ENCODE data around the gene GNAO1. TPM values are rescaled to one million over a fixed set of nuclear protein-coding genes. Genes with fewer than 3 reads are reported as not detected.
A peak's percentile ranks its signal among the peaks of the same experiment; 100 is the strongest.

The GNAO1 gene
- total and polyA plus RNA-seq, 9 of the 15 experiments (the other 6 are each of a cell fraction or from before 2014, with no cell fraction given) = 0.07 to 0.42 (median 0.08) TPM; not detected in 5

DNA sequence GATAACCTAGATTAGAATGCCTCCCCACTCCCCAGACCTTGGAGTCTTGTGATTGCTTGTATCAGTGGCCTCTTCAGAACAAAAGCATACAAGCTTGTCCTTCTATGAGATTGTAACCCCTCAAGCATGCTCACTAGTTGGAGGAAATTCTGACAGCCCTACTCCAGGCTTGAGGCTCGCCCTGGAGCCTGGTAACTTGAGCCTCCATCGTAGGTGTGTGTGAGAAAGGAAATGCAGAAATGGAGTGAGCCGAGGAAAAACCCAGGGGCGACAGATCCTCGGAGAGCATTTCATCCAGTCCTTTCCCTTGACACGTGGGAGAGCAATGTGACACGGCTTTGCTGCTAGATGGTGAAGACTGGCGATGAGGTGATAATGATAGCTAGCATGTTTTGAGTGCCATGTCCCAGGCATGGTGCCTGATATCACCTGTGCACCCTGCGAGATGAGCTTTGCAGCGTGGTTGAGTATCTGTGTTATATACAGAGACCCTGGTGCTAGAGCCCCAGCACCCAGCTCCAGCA lies 31.2 kb downstream of the GNAO1 start (continued):
- TF ChIP-seq MAFK (IDR thresholded peaks at IDR 0.05; ENCODE audit: low read length) (no peak), ZNF696 (CRISPR knock-in tag; conservative IDR thresholded peaks at IDR 0.05) (no peak), RBM22 (IDR thresholded peaks at IDR 0.05; ENCODE audit: low read depth, low read length, poor library complexity, severe bottlenecking) (no peak), MCM2 (IDR thresholded peaks at IDR 0.05; ENCODE audit: low read depth) (no peak), SPI1 (IDR thresholded peaks at IDR 0.05; ENCODE audit: borderline replicate concordance, low read depth, low read length) (no peak)
- TF ChIP-seq, protein P1, sequence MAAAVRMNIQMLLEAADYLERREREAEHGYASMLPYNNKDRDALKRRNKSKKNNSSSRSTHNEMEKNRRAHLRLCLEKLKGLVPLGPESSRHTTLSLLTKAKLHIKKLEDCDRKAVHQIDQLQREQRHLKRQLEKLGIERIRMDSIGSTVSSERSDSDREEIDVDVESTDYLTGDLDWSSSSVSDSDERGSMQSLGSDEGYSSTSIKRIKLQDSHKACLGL (CRISPR knock-in tag; IDR thresholded peaks at IDR 0.05; ENCODE audit: borderline replicate concordance, poor library complexity, severe bottlenecking) = no peak
- TF ChIP-seq, protein P2, sequence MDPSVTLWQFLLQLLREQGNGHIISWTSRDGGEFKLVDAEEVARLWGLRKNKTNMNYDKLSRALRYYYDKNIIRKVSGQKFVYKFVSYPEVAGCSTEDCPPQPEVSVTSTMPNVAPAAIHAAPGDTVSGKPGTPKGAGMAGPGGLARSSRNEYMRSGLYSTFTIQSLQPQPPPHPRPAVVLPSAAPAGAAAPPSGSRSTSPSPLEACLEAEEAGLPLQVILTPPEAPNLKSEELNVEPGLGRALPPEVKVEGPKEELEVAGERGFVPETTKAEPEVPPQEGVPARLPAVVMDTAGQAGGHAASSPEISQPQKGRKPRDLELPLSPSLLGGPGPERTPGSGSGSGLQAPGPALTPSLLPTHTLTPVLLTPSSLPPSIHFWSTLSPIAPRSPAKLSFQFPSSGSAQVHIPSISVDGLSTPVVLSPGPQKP (CRISPR knock-in tag; IDR thresholded peaks at IDR 0.05) = no peak

DNA sequence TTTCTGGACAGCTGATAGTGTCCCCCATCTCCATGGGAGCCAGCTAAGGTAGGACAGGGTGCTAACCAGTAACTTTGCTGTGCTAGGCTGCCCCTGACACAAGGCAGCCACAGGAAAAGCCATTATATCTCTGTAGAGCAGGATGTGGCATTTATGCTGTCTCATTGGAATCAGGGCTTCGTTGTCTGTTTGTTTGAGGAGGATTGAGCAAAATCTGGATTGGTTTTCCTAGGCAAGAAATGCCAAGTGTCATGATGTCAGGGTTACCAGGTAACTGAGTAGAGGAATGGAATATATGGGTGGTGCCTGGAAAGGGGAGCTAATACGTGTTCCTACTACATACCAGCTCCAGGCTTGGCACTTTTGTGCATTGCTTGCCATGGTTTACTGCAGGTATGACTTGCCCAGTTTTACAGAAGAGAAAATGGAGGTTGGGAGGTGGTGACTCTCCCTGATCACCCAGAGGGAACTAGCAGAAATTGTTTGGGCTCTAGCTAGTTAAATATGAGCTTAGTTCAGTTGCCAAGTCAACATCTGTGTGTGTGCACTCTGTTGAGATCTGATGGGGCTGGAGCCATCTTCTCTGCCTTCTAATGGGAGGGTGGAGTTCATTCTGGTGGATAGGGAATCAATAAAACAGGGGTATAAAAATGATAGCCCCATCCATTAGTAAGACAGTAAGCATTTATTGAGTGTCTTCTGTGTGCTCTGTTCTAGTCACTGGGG lies 33.9 kb downstream of the GNAO1 start:
- no peak for FAIRE-seq
- in situ Hi-C loops (cut with MboI) (no loop called here), intact Hi-C loops (cut with micrococcal nuclease) (no loop called here)
- CTCF ChIA-PET (ENCODE audit: low intra/inter-chr PET ratio) = no interaction called here
- Histone ChIP-seq H3K36me3 (ENCODE audit: control insufficient read depth, insufficient read depth, low read length) (no peaks in the 10 kb centered on the region), H3K9me3 (replicated peaks; ENCODE audit: control insufficient read depth, insufficient read depth, low read depth, low read length) (no peaks in the 10 kb centered on the region), H4K20me1 (replicated peaks; ENCODE audit: control insufficient read depth, insufficient read depth, low read length) (no peaks in the 10 kb centered on the region), H2AFZ (ENCODE audit: low read depth, low read length) (no peak overlapping the region), H3K4me2 (ENCODE audit: insufficient read depth, low read length) (no peak overlapping the region), H3K4me3 (no peak overlapping the region), H3K27ac (ENCODE audit: extremely low read depth, low read depth, low read length) (no peak overlapping the region), H3K27me3 (ENCODE audit: control insufficient read depth in 2 of 2, insufficient read depth in 2 of 2, low read length in 2 of 2) (peaks cover 0 to 15% of the 10 kb centered on the region in 2 experiments; a peak in 4 of 5 replicates), H3K4me1 (replicated peaks in 1 of 2; ENCODE audit: control insufficient read depth in 2 of 2, insufficient read depth in 2 of 2, low read length in 2 of 2) (no peaks in the 10 kb centered on the region), H3K9ac (ENCODE audit: insufficient read depth in 1 of 2, low read depth in 2 of 2, low read length in 2 of 2) (no peak overlapping the region), H3K9me1 (ENCODE audit: control insufficient read depth, insufficient read depth, low read length) (no peaks in the 10 kb centered on the region), H3K79me2 (ENCODE audit: control insufficient read depth, insufficient read depth, low read length) (no peaks in the 10 kb centered on the region)
- DNase-seq (ENCODE audit: extremely low read depth in 1 of 4, low spot score in 3 of 4) = no peak
- ATAC-seq = no peak
- POLR2A ChIA-PET = interaction anchor here (1.2 to 2.1 kb wide), 2 partner anchors 10 to 37 kb away, joined by 3 to 6 read pairs; no protein-coding TSS in a partner anchor
- WGBS (ENCODE audit: insufficient coverage, low coverage, missing lambda C conversion rate) = 0% methylated on average over 2 of the region's 2 CpGs
- BruUV-seq (replicated peaks) = no TSS peak
- TF ChIP-seq MED1 (CRISPR knock-in tag; IDR thresholded peaks at IDR 0.05; ENCODE audit: borderline replicate concordance) (no peak), CBFA2T3 (IDR thresholded peaks at IDR 0.05) (peak; percentile 25; the same call in 1 of the 2 replicates), KDM1A (IDR thresholded peaks at IDR 0.05) (peak; percentile 26 to 49; a peak in 2 of 4 replicates), NFE2 (IDR thresholded peaks at IDR 0.05; ENCODE audit: low read depth) (0 out of 2 replicates have a peak, but pooled peaks have one; percentile 19), NFRKB (IDR thresholded peaks at IDR 0.05; ENCODE audit: low read depth) (no peak), RCOR1 (IDR thresholded peaks at IDR 0.05; ENCODE audit: borderline replicate concordance in 1 of 2, low read depth in 2 of 2, low read length in 2 of 2) (peak in 1 of 2 experiments; percentile 31; a peak in 1 of 4 replicates)
- TF ChIP-seq, protein P3, sequence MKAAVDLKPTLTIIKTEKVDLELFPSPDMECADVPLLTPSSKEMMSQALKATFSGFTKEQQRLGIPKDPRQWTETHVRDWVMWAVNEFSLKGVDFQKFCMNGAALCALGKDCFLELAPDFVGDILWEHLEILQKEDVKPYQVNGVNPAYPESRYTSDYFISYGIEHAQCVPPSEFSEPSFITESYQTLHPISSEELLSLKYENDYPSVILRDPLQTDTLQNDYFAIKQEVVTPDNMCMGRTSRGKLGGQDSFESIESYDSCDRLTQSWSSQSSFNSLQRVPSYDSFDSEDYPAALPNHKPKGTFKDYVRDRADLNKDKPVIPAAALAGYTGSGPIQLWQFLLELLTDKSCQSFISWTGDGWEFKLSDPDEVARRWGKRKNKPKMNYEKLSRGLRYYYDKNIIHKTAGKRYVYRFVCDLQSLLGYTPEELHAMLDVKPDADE (conservative IDR thresholded peaks at IDR 0.05; ENCODE audit: control insufficient read depth, low read depth, low read length) = no peak
